GM18507 (cell line): ENCODE results near the gene CHCHD5.
"Not testable (repeated sequence)": the region's sequence is repeated elsewhere in the genome, so short reads cannot be mapped to it uniquely, and the experiment has no call there.

Source experiments
- DNase-seq: peaks from one replicate; pipeline ENCODE4 v3.0.0; 2011; ENCODE audit warnings: low read depth; ENCODE audit not compliant: insufficient read length; ENCODE audit errors: extremely low spot score
- FAIRE-seq: peaks from 2 replicates; lab custom pipeline; 2011; peaks lifted over from hg19 to GRCh38; lab: Jason Lieb, UNC

CHCHD5 gene, protein sequence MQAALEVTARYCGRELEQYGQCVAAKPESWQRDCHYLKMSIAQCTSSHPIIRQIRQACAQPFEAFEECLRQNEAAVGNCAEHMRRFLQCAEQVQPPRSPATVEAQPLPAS

DNA sequence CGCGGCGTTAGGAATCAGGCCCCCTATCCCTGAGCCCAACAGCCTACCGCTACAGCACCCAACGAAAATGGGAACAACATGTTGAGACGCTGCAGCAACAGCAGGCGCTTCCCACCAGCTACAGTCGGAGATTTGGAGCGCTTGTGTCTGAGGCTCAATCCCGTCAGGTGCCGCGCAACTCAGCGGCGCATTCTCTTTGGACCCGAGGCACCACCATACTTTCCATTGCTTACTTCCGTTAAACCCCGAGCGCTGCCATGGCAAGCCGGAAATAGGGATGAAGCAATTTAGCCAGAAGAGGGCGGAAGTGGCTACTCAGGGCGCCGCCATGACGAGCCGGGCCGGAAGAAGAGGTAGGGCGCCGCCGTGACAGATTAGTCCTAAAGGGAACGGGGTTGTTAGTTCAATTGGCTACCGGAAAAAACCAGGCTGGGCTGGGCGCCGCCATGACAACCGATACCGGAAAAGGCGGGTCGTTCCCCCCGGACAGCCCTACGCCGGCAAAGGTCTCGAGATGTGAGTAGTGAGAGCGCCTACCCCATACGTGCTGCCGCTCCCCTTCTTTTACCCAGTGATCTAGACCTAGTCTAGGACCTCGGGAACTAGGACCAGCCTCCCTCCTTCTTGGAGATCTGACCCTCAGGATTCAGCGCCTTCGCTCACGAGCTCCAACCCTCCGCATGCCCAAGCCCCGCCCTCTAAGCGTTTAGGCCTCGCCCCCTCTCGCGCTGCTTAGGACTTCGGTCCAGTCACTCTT is at the start of gene CHCHD5:
CHCHD5 (plus strand) TSS at position 476 of the 757 bp plus-strand sequence; CDS start at position 515, 39 bp downstream.
- DNase-seq (peak; percentile 86), FAIRE-seq (peak; percentile 92)

DNA sequence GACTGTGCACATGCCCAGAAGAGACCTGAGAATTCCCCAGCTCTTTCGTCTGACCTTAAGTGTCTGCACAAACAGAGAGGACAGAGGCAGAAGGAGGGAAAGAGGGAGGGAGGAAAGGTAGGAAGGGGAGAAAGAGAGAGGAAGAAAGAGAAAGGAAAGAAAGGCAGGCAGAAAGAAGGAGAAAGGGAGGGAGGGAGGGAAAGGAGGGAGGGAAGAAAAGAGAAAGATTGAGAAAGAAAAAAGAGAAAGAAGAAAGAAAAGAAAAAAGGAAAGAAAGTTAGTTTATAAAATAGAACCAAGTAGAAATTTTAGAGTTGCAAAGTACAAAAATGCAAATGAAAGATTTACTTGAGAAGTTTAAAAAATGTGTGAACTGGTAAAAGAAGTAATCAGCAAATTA is 49.6 kb upstream of the CHCHD5 start:
- FAIRE-seq (no peak), DNase-seq (no peak)

DNA sequence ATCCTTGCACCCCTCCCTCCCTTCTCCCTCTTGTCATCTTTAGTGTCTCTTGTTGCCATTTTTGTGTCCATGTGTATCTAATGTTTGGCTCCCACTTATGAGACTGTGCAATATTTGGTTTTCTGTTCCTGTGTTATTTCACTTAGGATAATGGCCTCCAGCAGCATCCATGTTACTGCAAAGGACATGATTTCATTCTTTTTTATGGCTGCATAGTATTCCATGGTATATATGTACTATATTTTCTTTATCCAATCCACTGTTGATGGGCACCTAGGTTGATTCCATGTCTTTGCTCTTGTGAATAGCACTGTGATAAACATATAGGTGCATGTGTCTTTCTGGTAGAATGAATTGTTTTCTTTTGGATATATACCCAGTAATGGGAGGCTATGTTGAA is 47.7 kb upstream of the CHCHD5 start:
- FAIRE-seq, DNase-seq: not testable (repeated sequence)

DNA sequence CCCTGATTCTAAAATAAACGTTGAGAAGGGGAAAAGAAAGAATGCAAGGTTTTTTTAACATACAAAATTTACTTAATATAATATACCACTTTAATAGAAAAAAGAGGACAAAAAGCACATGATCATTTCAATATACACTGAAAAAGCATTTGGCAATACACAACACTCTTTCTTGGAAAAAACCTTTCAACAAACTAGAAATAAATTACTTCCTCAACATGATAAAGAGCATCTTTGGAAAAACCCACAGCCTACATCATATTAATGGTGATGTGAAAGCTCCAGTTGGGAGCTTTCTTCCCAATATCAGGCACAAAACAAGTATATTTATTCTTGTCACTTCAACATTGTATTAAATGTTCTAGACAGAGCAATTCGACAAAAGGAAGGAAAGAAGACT is 45.1 kb upstream of the CHCHD5 start:
- DNase-seq (no peak), FAIRE-seq (no peak)

DNA sequence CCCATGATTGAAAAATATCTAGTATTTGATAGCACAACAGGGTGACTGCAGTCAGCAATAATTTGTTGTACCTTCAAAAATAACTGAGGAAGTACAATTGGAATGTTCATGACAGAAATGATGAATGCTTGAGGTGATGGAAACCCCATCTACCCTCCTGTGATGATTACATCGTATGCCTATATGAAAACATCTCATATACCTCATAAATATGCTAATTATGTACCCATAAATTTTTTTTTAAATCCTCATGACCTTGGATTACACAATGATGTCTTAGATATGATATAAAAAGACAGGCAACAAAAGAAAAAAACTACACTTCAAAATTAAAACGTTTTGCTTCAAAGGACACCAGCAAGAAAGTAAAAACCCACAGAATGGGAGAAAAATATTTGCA is 43.5 kb upstream of the CHCHD5 start:
- DNase-seq (no peak), FAIRE-seq (no peak)

DNA sequence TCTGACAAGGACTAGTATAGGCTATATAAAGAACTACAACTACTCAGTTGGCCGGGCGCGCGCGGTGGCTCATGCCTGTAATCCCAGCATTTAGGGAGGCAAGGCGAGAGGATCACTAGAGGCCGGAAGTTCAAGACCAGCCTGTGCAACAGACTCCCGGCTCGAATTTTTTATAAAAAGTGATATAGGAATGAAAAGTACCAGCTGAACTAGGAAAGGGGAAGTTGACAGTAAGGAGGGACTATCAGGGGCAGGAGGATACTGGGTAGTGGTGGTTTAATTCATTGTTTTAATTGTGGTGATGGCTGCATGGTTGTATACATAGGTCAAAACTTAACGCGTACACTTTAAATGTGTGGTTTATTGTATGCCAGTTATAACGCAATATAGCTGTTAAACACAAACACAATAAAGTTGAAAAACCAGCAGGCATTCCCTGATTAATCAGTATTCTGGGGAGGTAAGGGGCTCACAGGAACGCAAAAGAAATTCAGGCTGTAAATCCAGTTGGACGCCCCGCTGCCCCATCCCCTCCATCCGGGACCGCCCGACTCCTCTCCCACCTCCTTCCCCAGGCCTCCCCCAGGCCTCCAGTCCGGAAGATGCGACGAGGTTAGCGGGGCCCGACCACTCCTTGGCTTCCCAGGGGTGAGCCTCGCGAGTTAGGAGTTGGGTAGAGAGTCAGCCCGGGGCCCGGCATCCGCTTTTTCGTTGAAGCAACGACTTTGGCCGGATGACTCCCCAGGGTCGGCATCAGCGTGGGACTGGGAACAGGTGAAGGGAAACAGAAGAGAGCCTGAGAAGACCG is 42.9 kb upstream of the CHCHD5 start:
- peak; percentile 5 for FAIRE-seq
- peak; percentile 49 for DNase-seq

DNA sequence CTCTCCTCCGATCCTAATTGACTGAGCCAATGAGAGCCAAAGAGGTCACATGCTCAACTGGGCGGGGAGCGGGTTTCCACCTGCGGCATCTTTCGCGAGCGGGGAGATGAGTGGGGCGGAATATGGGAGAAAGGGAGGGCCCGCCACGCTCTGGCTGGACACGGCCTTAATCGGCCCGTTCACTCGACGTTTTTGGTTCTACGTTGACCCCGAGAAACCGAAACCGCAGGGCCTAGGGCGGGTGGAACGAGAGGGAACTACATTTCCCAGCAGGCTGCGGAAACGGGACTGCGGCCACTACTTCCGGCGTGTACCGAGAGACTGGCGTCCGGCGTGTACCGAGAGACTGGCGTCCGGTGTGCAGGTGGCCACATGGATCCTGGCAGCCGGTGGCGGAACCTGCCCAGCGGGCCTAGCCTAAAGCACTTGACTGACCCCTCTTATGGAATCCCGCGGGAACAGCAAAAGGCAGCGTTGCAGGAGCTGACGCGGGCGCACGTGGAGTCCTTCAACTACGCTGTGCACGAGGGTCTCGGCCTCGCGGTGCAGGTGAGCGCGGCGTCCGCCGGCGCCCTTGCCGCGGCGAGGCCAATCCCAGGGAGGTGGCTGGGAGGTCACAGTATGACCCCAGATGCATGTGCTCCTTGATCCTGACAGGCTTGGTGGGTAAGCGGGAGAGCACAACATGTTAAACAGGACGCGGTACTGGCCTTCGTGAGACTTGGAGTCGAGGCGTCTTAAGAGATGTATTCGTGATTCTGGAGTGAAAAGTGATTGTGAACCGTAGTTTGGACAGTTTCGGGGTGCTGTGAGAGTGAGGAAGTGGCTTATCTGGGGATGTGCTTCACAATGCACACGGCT is 42.1 kb upstream of the CHCHD5 start, which contains the start of gene POLR1B:
POLR1B (plus strand) TSS at position 343 of the 861 bp plus-strand sequence; CDS start at position 373, 30 bp downstream.
- FAIRE-seq (peak; percentile 87), DNase-seq (peak; percentile 69)

DNA sequence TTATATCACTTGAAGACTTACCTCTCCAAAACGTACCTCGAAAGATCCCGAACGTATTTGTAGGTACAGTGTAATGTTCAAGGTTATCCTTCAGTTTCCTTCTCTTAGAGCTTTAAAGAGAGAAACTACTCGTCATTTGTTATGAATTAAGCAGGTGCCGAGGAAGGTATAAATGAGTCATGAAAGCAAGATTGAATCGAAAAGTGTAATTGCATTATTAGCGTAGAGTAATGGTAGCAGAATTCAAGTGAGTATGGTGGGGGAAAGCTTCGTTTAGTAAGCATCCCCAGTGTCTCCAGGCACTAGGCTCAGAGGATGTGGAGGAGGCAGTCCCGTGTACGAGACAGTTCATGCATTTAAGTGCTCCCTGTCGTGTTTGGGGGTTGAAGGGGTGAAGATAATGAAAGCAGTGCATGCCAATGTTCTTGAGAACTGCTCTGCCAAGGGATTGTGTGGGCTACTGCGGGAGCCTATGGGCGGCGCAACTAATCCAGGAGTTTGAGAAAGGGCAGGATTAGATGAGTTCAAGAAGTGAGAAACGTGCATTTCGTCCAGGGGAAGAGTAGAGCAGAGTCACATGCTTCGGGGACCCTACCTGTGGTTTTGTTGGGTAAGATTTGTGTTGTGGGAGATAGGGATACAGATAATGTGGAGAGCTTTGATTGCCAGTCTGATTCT is 41.3 kb upstream of the CHCHD5 start:
- FAIRE-seq (peak; percentile 15), DNase-seq (no peak)

DNA sequence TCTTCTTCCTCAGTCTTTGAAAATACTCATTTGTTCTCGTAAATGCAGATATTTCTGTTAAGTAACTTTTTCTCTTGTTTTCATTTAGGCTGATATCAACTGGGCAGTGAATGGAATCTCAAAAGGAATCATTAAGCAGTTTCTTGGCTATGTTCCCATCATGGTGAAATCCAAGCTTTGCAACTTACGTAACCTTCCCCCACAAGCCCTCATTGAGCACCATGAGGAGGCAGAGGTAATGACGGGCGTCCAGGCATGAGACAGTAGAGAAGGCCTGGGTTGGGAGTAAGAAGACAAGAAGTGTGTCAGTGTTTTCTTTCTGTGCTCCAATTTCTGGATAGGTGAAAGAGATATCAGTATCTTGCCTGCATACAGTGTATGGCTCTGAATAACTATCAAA is 37.1 kb upstream of the CHCHD5 start:
- no peak for FAIRE-seq

DNA sequence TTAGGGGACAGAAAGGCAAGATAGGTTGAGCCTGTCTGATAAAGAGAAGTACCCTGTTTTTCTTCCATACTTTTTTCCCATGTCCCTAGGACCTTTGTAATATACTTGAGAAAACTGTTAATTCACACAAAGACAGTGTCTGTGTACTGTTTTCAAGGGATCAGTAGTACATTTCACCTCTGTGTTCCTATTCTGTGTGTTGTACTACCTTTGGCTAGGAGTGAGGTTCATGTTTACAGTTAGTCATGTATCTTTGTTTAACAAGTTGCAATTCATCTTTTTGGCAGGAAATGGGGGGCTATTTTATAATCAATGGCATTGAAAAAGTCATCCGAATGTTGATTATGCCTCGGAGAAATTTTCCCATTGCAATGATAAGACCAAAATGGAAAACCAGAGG is 35.4 kb upstream of the CHCHD5 start:
- DNase-seq (no peak), FAIRE-seq (no peak)

More for the DNA sequence above, 37.1 kb upstream of the CHCHD5 start:
- DNase-seq = no peak

DNA sequence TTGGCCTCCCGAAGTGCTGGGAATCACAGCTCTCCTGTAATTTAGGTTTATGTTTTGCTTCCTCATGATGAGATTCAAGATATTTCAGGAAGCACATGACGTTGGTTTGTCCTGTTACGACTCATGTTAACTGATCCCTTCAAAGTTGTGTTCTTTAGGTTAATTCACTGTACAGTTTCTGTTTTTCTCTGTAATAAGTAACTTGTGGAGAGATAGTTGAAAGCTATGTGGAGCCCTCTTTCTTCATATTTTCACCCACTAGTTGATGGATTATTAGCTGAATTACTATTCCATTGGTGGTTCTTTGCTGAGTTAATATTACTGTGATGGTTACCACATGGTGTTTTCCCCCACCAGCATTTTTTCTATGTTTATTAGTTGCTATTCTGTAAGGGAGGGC is 18.3 kb upstream of the CHCHD5 start:
- no peak for DNase-seq
- peak; percentile 74 for FAIRE-seq

DNA sequence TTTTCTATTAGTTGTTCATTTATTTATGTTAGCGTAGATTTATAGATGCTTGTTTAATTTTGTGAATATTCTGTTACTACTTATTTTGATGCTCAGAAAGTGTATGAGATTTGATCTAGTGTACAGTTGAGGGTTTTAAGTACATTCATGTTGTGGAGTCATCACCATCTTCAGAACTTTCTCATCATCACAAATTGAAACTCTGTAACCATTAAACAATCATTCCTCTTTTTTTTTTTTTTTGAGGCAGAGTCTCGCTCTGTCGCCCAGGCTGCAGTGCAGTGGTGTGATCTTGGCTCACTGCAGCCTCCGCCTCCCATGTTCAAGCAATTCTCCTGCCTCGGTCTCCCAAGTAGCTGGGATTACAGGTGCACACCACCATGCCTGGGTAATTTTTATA is 17.9 kb upstream of the CHCHD5 start:
- FAIRE-seq = peak; percentile 50
- DNase-seq = not testable (repeated sequence)

DNA sequence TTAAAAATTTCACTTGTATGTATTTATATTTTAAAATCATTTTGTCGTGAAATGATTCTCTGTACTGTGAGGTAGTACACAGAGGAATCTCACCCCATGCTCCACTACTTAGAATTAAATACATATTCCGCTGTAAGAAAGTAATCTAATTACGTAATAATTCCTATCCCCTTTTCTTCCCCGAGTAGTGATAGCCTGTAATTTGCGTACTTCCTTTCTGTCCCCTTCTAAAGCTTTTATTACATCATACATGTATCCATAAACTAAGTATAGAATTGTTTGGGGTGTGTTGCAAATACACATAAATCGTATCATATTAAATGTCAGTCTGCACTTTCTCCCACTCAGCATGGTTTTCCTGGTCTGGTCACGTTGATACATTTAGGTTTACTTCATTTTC is 12.4 kb upstream of the CHCHD5 start:
- DNase-seq = no peak
- no peak for FAIRE-seq

DNA sequence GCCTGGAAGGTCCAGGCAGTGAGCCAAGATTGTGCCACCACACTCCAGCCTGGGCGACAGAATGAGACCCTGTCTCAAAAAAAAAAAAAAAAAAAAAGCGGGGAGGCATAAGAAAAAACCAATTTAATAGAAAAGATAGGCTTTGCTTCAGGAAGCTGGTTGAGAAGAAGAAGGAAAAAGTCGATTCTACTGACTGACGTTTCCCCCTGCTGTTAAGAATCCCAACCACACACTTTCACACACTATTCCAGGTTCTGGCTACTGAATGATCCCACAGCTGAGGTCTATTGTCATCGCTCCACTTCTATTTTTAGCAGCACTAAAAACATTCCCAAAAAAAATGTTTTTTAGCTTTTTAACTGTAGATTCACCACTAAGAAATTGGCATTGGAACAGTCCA is 6.7 kb upstream of the CHCHD5 start:
- FAIRE-seq (no peak), DNase-seq (no peak)

DNA sequence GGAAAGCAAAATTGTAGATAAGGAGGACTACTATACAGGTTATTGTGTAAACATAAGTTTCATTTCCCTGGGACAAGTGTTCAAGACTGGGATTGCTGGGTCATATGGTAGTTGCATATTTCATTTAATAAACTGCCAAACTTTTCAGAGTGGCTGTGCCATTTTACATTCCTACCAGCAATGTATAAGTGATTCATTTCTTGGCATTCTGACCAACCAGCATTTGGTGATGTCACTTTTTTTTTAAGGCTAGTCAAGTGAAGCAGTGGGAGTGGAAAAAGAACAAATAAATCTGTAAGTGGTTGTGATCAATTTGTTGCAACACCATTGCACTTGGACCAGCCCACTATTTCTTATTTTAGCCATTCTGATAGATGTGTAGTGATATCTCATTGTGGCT is 5.2 kb upstream of the CHCHD5 start:
- FAIRE-seq (no peak), DNase-seq (no peak)

DNA sequence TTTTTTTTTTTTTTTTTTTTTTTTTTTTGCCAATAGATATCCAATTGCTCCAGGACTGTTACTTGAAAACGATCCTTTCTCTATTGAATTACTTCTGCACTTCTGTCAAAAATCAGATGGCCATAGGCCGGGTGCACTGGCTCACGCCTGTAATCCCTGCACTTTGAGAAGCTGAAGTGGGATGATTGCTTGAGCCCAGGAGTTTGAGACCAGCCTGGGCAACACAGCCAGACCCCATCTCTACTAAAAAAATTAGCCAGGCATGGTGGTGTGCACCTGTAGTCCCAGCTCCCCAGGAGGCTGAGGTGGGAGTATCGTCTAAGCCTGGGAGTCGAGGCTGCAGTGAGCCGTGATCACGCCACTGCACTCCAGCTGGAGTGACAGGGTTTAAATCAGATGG is 4.3 kb upstream of the CHCHD5 start:
- DNase-seq = no peak
- FAIRE-seq = no peak

DNA sequence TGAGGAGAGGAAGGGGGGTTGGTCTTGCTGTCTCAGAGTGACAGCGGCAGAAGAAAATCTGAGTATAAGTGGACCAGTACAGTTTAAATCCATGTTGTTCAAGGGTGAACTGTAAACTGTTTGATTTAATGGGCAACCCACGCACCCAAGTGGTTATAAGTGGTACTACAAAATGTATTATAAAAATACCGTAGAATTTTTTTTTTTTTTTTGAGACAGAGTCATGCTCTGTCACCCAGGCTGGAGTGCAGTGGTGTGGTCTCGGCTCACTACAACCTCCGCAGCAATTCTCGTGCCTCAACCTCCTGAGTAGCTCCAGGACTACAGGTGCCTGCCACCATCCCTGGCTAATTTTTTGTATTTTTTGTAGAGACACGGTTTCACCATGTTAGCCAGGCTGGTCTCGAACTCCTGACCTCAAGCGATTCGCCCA is 2.1 kb upstream of the CHCHD5 start:
- DNase-seq = no peak
- FAIRE-seq = peak; percentile 18

DNA sequence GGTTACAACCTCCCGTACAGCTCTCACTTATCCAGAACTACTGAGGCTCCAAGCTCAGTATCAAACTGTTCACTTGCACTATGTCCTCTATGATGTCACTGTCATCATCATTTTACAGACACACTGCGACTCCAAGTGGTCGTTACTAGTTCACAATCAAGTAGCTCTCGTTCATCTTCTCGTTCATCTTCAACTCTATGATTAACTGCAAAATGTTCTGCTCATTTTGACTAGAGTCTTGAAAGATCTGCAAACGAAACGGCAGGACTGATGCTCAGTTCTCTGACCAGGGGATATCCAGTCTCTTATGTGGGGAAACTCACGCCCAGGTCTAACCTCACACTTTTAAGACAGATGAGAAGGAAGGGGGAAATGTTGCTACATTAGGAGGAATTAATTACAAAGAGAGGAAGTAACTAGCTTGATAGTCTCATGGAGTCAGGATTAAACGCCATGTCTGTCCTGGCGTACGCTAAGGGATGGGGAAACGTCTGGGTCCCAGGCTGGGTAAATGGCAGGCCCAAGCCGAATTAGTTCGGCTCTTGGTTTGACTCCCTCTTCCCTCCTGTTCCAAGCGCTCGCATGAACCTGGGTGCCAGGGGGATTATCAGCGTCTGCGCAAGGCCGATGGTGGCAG is 794 bp upstream of the CHCHD5 start:
- DNase-seq (no peak), FAIRE-seq (no peak)

DNA sequence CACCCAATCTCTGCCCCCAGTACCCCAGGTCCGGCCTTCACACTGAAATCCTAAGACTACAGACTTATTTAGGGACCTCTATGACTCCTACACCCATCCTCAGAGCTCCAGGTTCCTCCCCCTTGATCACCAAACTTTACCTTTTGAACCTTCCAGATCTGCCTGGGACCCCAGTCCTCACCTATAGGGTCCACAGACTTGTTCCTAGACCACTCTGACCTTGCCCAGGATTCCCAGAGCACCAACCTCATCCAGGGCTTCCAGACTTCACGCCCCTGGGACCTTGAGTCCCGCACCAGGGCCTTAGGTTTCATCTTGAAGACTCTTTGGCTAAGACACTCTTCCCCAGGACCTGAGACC is 462 bp downstream of the CHCHD5 start:
- DNase-seq (no peak), FAIRE-seq (no peak)
